Measurements from ENCODE around the gene CELSR3.

DNA sequence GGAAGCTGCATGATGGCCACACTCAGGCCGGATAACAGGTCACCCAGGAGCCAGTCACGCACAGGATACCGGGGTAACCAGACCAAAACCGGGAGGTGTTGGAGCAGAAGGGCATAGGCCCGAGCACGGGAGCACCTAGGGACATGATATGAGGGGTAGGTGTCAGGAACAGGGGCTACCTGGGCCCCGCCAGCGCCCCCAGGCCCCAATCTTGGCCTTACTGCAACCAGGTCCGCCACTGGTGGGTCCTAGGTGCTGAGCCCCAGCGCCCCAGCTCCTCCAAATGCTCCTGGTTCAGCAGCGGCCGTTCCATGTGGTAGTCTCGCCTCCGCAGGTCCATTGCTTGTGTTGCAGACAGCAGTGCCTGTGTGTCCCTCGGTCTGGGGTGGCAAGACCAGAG lies 29.4 kb downstream of the CELSR3 start:
- TF ChIP-seq POLR2A (IDR thresholded peaks at IDR 0.05; ENCODE audit: low read depth) (no peak), EP300 (IDR thresholded peaks at IDR 0.05) (no peak), POLR2AphosphoS5 (IDR thresholded peaks at IDR 0.05) (no peak)
- TF ChIP-seq, protein P1, sequence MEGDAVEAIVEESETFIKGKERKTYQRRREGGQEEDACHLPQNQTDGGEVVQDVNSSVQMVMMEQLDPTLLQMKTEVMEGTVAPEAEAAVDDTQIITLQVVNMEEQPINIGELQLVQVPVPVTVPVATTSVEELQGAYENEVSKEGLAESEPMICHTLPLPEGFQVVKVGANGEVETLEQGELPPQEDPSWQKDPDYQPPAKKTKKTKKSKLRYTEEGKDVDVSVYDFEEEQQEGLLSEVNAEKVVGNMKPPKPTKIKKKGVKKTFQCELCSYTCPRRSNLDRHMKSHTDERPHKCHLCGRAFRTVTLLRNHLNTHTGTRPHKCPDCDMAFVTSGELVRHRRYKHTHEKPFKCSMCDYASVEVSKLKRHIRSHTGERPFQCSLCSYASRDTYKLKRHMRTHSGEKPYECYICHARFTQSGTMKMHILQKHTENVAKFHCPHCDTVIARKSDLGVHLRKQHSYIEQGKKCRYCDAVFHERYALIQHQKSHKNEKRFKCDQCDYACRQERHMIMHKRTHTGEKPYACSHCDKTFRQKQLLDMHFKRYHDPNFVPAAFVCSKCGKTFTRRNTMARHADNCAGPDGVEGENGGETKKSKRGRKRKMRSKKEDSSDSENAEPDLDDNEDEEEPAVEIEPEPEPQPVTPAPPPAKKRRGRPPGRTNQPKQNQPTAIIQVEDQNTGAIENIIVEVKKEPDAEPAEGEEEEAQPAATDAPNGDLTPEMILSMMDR (IDR thresholded peaks at IDR 0.05), result no peak
